Lung (tissue), 12 donors: ENCODE results near the gene TNNT2. TPM values are rescaled to one million over a fixed set of nuclear protein-coding genes. Genes with fewer than 3 reads are reported as not detected.

Source experiments
- ATAC-seq: fragments of 200-7000 bp; cut with Tn5 transposase; one replicate; pipeline ENCODE4 v1.9.1; 2020; ENCODE audit warnings: moderate number of reproducible peaks; ENCODE audit not compliant: insufficient read depth, low FRiP score
- DNase-seq, 3 donors: peaks; one replicate each; pipeline ENCODE4 v3.0.0-alpha.2; 2013 to 2017
- H3K27ac ChIP-seq, 2 donors: one replicate each; pipeline ENCODE4 v1.5.1; 2013; ENCODE audit warnings: mild to moderate bottlenecking in 2 of 2, moderate library complexity in 2 of 2, control low read depth in 1 of 2, inconsistent platforms in 1 of 2, low read depth in 1 of 2, low read length in 1 of 2
- H3K27me3 ChIP-seq, 3 donors: one replicate each; pipeline ENCODE4 v1.5.1; 2013; ENCODE audit warnings: low read length in 2 of 3; ENCODE audit not compliant: control insufficient read depth in 3 of 3, insufficient read depth in 3 of 3
- H3K36me3 ChIP-seq, 4 donors: one replicate each; pipeline ENCODE4 v1.5.1; 2013; ENCODE audit warnings: low read length in 4 of 4, mild to moderate bottlenecking in 1 of 4, moderate library complexity in 1 of 4; ENCODE audit not compliant: control insufficient read depth in 4 of 4, insufficient read depth in 4 of 4
- H3K4me1 ChIP-seq, 5 donors: one replicate each; pipeline ENCODE4 v1.5.1; 2013; ENCODE audit warnings: low read length in 5 of 5, mild to moderate bottlenecking in 2 of 5, moderate library complexity in 1 of 5; ENCODE audit not compliant: control insufficient read depth in 5 of 5, insufficient read depth in 5 of 5
- H3K4me3 ChIP-seq: one replicate; pipeline ENCODE4 v1.5.1; 2013; ENCODE audit warnings: mild to moderate bottlenecking, control low read depth, moderate library complexity
- H3K9ac ChIP-seq, 2 donors: one replicate each; pipeline ENCODE4 v1.5.1; 2013; ENCODE audit warnings: low read length in 2 of 2, control low read depth in 1 of 2; ENCODE audit not compliant: insufficient read depth in 1 of 2
- H3K9me3 ChIP-seq, 4 donors: one replicate each; pipeline ENCODE4 v1.5.1; 2013; ENCODE audit warnings: low read length in 3 of 4, mild to moderate bottlenecking in 1 of 4, moderate library complexity in 1 of 4; ENCODE audit not compliant: control insufficient read depth in 4 of 4, insufficient read depth in 3 of 4
- CTCF ChIP-seq: IDR thresholded peaks from 2 replicates; pipeline ENCODE4 v1.5.1; 2012; ENCODE audit warnings: mild to moderate bottlenecking; ENCODE audit errors: control extremely low read depth, extremely low read depth
- WGBS, 2 donors: extraction: QIAGEN DNeasy Blood & Tissue Kit; methylation state at CpG; one replicate each; pipeline ENCODE4 v1.1.7; 2013; 5-methylcytosine and 5-hydroxymethylcytosine counted together
- polyA plus RNA-seq, 2 donors: library from polyadenylated mRNA; stranded (reverse); fragments of 200-250 nt; gene quantifications; one replicate each; pipeline ENCODE4 v1.2.1, GENCODE V29; 2013
- total RNA-seq, 2 donors: library from RNA; depleted of rRNA in 1 of 2; stranded (reverse); fragments of >200 nt in 1 of 2; gene quantifications; one replicate each; pipeline ENCODE4 v1.2.1, GENCODE V29; 2014 to 2021
- donor health status: control.
- donor health status: control.
- donor health status: Bipolar disorder and iron deficiency.
- donor health status: healthy.
- donor health status: DM: yes; HTN: yes; CAD: no.

TNNT2 gene
- total and polyA plus RNA-seq, 4 donors, result 2.0 to 10.4 (median 5.4) TPM

- no peaks in the 10 kb centered on the region for H3K9me3 ChIP-seq
- H3K9ac ChIP-seq, result no peak overlapping the region
- peaks cover 0 to 3% (median 0%) of the 10 kb centered on the region in 5 donors for H3K4me1 ChIP-seq
- H3K36me3 ChIP-seq, result no peaks in the 10 kb centered on the region
- no peak for ATAC-seq
- 93 to 95% methylated on average over 5 of the region's 5 CpGs for WGBS, 2 donors
- DNase-seq, result no peak
- no peak overlapping the region for H3K27ac ChIP-seq
- no peak overlapping the region for H3K4me3 ChIP-seq
- H3K27me3 ChIP-seq, result no peaks in the 10 kb centered on the region
- no peak for TF ChIP-seq CTCF
Measured at GRCh38 chr1:201345081-201345355, 32.5 kb downstream of the TNNT2 start.

GRCh38 chr1:201344206-201345080 lies 33.0 kb downstream of the TNNT2 start:
- H3K36me3 ChIP-seq, result no peaks in the 10 kb centered on the region
- H3K27ac ChIP-seq, result no peak overlapping the region
- H3K4me3 ChIP-seq, result no peak overlapping the region
- ATAC-seq (no peak), DNase-seq (no peak)
- H3K4me1 ChIP-seq, result peaks cover 0 to 1% (median 0%) of the 10 kb centered on the region in 5 donors
- TF ChIP-seq CTCF, result no peak
- no peaks in the 10 kb centered on the region for H3K9me3 ChIP-seq
- 81 to 84% methylated on average over 7 of the region's 7 CpGs for WGBS, 2 donors
- H3K27me3 ChIP-seq, result no peaks in the 10 kb centered on the region
- no peak overlapping the region for H3K9ac ChIP-seq

GRCh38 chr1:201341377-201341776 lies 36.1 kb downstream of the TNNT2 start:
- H3K9me3 ChIP-seq, result no peaks in the 10 kb centered on the region
- 91% methylated on average over 1 of the region's 1 CpG for WGBS, 2 donors
- no peak for TF ChIP-seq CTCF
- no peak for DNase-seq
- no peak overlapping the region for H3K9ac ChIP-seq
- H3K27me3 ChIP-seq, result no peaks in the 10 kb centered on the region
- no peak overlapping the region for H3K4me3 ChIP-seq
- ATAC-seq, result no peak
- no peak overlapping the region for H3K27ac ChIP-seq
- no peaks in the 10 kb centered on the region for H3K4me1 ChIP-seq
- H3K36me3 ChIP-seq, result no peaks in the 10 kb centered on the region
